GM18505 (cell line): ENCODE data around the gene MYO18B.

Experiments used
- ATAC-seq: cut with Tn5 transposase; IDR thresholded peaks from one replicate; pipeline ENCODE4 v1.9.1; 2021; ENCODE audit not compliant: unreplicated experiment
- POLR2A ChIP-seq: IDR thresholded peaks from 4 replicates; pipeline ENCODE4 v1.6.1; 2011; ENCODE audit warnings: borderline replicate concordance; ENCODE audit not compliant: insufficient read depth, insufficient read length; ENCODE audit errors: extremely low read depth

The MYO18B gene

GRCh38 chr22:25726241-25726640 is 15.7 kb upstream of the MYO18B start:
- ATAC-seq: no peak
- no peak for TF ChIP-seq POLR2A

- no peak for ATAC-seq
- no peak for TF ChIP-seq POLR2A
Observed at GRCh38 chr22:25728071-25728470, 13.9 kb upstream of the MYO18B start.

- ATAC-seq: no peak
- no peak for TF ChIP-seq POLR2A
Observed at GRCh38 chr22:25729016-25729995, 12.7 kb upstream of the MYO18B start.

GRCh38 chr22:25735650-25736049 is 6.3 kb upstream of the MYO18B start:
- no peak for TF ChIP-seq POLR2A
- ATAC-seq: no peak

GRCh38 chr22:25736378-25737011 is 5.5 kb upstream of the MYO18B start:
- TF ChIP-seq POLR2A: no peak
- no peak for ATAC-seq

GRCh38 chr22:25739659-25740344 is 2.2 kb upstream of the MYO18B start:
- TF ChIP-seq POLR2A: no peak
- ATAC-seq: no peak

- no peak for ATAC-seq
- TF ChIP-seq POLR2A: no peak
Observed at GRCh38 chr22:25742918-25743708, 1.1 kb downstream of the MYO18B start.

- TF ChIP-seq POLR2A: no peak
- ATAC-seq: no peak
Observed at GRCh38 chr22:25744694-25745093, 2.7 kb downstream of the MYO18B start.

GRCh38 chr22:25745341-25746011 is 3.5 kb downstream of the MYO18B start:
- ATAC-seq: no peak
- TF ChIP-seq POLR2A: no peak

GRCh38 chr22:25746012-25746373 is 4.0 kb downstream of the MYO18B start:
- TF ChIP-seq POLR2A: no peak

GRCh38 chr22:25747245-25747944 is 5.4 kb downstream of the MYO18B start:
- no peak for ATAC-seq
- TF ChIP-seq POLR2A: no peak

More at GRCh38 chr22:25746012-25746373, 4.0 kb downstream of the MYO18B start:
- ATAC-seq: no peak

- no peak for TF ChIP-seq POLR2A
- ATAC-seq: no peak
Observed at GRCh38 chr22:25748140-25748539, 6.2 kb downstream of the MYO18B start.
